ENCODE data around the gene CCNDBP1.

DNA sequence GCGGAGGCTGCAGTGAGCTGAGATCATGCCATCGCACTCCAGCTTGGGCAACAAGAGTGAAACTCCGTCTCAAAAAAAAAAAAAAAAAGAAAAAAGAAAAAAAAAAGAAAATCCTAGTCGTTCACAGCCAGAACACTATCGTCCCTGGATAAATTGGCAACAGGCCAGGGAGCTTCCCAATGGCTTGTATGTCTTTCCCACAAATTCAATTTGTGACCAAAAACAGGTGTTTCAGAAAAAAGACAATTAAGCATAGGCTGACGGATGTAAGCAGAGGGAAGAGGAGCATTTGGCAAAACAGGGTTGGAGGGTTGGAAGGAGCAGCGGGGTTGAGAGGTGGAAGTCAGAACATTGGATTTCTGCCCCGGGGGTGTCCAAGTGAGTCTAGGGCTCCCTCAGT, 27.1 kb downstream of the CCNDBP1 start:
- TF ChIP-seq, protein P1, sequence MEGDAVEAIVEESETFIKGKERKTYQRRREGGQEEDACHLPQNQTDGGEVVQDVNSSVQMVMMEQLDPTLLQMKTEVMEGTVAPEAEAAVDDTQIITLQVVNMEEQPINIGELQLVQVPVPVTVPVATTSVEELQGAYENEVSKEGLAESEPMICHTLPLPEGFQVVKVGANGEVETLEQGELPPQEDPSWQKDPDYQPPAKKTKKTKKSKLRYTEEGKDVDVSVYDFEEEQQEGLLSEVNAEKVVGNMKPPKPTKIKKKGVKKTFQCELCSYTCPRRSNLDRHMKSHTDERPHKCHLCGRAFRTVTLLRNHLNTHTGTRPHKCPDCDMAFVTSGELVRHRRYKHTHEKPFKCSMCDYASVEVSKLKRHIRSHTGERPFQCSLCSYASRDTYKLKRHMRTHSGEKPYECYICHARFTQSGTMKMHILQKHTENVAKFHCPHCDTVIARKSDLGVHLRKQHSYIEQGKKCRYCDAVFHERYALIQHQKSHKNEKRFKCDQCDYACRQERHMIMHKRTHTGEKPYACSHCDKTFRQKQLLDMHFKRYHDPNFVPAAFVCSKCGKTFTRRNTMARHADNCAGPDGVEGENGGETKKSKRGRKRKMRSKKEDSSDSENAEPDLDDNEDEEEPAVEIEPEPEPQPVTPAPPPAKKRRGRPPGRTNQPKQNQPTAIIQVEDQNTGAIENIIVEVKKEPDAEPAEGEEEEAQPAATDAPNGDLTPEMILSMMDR (conservative IDR thresholded peaks at IDR 0.05; ENCODE audit: low read length): no peak
- no peak for TF ChIP-seq EZH2phosphoT487 (IDR thresholded peaks at IDR 0.05; ENCODE audit: borderline replicate concordance)
